Activated CD8-positive, alpha-beta memory T cell treated with anti-CD3 and anti-CD28 coated beads, Interleukin-2, amount 50 U/mL, for 1 hour (primary cell): ENCODE measurements around the gene MMP24.
"Not testable (repeated sequence)": the region's sequence is repeated elsewhere in the genome, so short reads cannot be mapped to it uniquely, and the experiment has no call there.

Source experiments
- DNase-seq: peaks from one replicate; pipeline ENCODE4 v3.0.0-alpha.2; 2020; ENCODE audit errors: extremely low read depth

Gene MMP24

DNA sequence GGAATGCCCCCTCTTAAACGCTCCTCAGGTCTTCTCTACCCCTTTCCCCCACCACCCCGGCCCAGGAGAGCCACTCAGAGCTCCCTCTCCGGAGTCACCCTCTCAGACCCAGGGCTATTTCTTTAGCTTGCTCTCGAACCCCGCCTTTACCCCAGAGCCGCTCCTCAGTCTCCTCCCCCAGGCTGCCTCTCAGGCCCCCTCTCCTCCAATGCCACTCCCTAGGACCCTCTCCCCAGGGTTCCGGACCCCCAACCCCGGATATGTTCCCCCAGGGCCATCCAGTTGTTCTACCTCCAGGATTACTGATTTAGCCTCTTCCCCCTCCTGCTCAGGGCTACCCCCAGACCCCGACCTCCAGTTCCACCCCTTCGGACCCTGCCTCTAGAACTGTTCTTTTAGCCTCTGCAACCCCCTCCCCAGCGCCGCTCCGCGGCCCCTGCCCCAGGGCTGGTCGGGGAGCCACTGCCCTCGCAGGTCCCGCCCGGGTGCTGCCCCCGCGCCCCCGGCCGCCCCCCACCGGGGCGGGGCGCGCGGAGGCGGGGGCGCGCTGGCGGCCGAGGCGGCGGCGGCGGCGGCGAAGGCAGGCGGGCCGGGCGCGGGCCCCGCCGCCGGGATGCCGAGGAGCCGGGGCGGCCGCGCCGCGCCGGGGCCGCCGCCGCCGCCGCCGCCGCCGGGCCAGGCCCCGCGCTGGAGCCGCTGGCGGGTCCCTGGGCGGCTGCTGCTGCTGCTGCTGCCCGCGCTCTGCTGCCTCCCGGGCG, at the start of gene MMP24:
Gene MMP24 (plus strand): TSS at position 565 of the 758 bp plus-strand sequence. CDS start 49 bp downstream, at position 614.
- DNase-seq, result no peak

DNA sequence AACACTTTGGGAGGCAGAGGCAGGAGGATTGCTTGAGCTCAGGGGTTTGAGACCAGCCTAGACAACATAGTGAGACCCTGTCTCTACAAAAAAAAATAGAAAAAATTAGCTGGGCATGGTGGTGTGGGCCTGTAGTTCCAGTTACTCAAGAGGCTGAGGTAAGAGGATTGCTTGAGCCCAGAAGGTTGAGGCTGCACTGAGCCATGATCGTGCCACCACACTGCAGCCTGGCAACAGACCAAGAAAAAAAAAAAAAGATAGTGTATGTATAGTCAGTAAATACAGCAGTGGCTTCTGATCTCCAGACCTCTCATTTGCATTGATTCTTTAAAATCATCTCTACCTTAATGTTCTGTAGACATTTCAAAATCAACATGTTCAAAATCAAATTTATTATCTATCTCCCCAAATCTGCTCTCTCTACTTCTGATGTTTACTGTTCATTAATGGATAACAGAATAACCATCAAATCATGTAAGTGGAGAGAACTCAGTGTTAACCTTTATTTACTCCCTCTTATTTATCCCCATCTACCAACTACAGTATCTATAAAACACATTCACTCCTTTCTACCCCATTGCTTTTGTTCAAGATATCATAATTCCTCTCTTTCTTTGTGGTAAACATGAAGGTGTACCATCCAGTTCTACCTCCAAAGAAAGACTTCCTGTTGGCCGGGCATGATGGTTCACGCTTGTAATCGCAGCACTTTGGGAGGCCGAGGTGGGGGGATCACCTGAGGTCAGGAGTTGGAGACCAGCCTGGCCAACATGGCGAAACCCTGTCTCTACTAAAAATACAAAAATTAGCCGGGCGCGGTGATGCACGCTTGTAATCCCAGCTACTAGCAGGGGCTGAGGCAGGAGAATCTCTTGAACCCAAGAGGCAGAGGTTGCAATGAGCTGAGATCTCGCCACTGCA, 46.9 kb upstream of the MMP24 start:
- no peak for DNase-seq

DNA sequence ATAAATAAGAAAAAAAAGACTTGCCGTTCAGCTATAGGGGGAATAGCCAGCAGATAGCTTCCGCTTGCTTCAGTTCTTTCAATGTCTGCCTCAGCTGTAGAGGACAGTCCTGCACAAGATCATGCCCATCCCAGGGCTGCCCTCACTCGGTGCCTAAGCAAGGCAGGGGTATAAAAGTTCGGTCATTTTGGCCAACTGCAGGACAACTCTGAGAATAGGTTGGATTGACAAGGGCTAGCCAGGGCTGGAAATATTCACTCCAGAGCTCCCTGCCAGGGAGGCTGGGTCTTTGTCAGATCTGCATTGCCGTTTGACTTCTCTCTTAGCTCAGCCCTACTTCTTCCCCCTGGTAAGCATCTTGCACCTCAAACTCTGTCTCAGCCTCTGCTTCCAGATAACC, 46.2 kb upstream of the MMP24 start:
- no peak for DNase-seq

DNA sequence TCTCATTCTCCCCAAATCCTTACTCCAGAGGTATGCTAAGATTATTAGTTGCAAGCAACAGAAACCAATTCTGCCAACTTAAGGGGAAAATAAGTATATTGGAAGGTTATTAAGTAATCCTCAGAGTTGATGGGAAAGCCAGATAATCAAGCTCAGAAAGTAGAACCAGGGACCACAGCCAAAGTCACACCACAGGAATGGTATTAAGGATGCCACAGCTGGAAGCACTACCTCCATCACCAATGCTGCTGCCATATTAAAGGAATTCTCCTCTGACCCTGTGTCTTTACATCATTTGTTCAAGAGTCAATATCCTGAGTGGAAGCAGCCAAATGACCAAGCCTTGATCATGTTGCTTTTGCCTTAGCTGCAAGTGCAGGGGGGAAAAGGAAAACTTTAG, 44.8 kb upstream of the MMP24 start:
- DNase-seq, result no peak

DNA sequence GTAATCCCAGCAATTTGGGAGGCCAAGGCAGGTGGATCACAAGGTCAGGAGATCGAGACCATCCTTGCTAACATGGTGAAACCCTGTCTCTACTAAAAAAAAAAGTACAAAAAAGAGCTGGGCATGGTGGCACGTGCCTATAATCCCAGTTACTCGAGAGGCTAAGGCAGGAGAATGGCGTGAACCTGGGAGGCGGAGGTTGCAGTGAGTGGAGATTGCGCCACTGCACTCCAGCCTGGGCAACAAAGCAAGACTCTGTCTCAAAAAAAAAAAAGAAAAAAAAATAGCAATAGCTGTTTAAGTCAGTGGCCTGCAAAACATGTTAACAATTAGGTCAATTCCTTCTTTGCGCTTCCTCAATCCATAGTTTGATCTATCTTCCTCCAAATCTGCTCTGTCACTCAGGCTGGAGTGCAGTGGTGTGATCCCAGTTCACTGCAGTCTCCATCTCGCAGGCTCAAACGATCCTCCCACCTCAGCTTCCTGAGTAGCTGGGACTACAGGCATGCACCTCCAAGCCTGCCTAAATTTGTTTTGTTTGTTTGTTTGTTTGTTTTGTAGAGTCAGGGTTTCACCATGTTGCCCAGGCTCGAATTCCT, 39.7 kb upstream of the MMP24 start:
- not testable (repeated sequence) for DNase-seq

GRCh38 chr20:35187584-35188190, 38.8 kb upstream of the MMP24 start:
- no peak for DNase-seq

DNA sequence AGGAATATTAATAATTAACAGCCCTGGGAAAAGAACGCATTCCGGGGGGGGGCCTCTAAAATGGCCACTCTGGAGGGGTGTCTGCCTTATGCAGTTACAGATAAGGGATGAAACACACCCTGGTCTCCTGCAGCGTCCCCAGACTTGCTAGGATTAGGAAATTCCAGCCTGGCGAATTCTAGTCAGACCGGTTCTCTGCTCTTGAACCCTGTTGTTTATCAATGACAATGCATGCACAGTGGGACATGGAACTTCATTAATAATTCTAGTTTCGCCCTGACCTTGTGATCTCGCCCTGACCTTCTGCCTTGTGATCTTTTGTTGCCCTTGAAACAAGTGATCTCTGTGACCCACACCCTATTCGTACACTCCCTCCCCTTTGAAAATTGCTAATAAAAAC, 37.3 kb upstream of the MMP24 start:
- DNase-seq, result not testable (repeated sequence)

GRCh38 chr20:35190556-35190955, 35.9 kb upstream of the MMP24 start:
- no peak for DNase-seq

GRCh38 chr20:35191419-35192117, 34.9 kb upstream of the MMP24 start:
- DNase-seq, result no peak

DNA sequence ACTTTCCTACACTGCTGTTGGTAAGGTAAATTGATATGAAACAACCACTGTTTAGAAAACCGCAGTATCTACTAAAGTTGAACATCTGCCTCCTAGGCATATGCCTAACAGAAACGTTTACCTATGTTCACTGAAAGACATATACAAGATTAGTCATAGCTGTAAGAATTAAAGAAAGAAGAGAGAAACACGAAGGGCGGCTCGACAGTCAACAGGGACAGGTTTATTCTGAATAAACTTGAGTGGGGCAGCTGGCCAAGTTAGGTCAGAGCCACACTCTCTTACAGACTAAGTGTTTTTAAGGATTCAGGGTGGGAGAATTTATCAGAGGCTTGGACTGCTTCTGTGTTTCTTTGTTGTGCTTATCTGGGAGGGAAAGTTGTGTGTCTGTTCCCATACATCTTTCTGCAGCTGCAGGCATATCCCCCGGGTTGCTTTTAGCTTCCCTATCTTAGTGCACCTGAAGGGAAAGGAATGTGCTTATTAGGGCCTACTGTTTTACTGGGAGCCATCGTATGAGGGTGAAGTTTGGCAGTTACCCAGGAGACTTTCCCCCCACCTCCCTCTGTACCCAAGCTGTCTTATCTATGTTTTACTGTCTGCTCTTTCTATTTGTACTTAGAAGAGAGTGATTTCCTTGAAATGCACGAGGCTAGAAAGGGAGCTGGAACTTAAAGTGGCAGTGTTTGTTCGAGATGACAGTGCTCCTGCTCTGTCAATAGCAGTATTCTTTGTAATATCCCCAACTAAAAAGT, 34.2 kb upstream of the MMP24 start:
- no peak for DNase-seq

DNA sequence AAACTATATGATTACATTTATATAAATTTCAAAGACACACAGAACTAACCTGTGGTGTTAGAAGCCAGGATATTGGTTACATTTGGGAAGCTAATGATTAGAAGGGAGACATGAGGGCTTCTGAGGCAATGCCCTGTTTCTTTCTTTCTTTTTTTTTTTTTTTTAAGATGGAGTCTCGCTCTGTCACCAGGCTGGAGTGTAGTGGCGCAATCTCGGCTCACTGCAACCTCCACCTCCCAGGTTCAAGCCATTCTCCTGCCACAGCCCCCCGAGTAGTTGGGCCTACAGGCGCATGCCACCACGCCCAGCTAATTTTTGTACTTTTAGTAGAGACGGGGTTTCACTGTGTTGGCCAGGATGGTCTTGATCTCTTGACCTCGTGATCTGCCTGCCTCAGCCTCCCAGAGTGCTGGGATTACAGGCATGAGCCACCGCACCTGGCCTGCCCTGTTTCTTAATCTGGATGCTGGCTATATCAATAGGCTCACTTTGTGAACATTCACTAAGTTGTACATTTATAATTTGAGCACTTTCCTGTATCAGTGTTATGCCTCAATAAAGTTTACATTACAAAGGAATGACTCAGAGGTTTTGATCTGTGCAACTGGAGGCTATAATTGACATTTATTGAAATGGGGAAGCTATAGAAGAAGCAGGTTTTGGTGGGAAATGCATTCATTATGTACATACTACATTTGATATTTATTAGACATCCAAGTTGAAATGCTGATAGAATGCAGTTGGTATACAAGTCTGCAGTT, 33.3 kb upstream of the MMP24 start:
- not testable (repeated sequence) for DNase-seq

DNA sequence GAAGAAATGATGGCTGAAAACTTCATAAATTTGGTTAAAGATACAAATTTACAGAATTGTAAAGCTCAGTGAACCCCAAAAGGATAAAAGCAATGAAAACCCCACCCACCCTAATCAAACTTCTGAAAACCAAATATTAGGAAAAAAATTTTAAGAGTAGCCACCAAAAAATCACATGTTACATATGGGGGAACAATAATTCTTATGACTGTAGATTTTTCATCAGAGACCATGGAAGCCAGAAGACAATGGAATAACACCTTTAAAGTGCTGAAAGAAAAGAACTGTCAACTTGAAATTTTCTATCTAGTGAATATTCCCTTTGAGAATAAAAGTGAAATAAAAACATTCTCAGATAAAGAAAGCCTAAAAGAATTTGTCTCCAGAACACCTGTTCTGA, 30.2 kb upstream of the MMP24 start:
- DNase-seq, result no peak

DNA sequence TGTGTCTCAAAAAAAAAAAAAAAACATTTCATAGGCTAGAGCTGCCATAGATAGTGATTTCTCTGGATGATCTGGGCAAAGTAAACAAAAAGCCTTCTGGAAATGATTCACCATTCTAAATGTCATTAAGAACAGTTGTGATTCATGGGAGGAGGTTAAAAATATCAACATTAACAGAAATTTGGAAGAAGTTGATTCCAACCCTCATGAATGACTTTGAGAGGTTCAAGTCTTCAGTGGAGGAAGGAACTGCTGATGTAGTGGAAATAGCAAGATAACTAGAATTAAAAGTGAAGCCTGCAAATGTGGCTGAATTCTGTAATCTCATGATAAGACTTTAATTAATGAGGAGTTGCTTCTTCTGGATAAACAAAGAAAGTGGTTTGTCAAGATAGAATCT, 26.8 kb upstream of the MMP24 start:
- no peak for DNase-seq

- no peak for DNase-seq
These were observed 26.2 kb upstream of the MMP24 start for GRCh38 chr20:35200267-35200666.

GRCh38 chr20:35201467-35201866, 25.0 kb upstream of the MMP24 start:
- DNase-seq, result not testable (repeated sequence)

DNA sequence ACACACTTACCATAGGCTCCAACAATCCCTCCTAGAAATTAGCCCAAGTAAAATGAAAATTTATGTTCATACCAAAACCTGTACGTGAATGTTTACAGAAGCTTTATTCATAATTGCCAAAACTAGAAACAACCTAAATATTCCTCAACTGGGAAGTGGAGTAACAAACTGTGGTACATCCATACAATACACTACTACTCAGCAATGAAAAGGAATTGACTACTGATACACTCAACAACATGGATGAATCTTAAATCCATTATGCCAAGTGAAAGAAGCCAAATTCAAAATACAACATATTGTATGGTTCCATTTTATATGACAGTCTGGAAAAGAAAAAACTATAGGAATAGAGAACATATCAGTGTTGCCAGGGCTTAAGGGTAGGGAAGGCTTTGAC, 19.7 kb upstream of the MMP24 start:
- no peak for DNase-seq

DNA sequence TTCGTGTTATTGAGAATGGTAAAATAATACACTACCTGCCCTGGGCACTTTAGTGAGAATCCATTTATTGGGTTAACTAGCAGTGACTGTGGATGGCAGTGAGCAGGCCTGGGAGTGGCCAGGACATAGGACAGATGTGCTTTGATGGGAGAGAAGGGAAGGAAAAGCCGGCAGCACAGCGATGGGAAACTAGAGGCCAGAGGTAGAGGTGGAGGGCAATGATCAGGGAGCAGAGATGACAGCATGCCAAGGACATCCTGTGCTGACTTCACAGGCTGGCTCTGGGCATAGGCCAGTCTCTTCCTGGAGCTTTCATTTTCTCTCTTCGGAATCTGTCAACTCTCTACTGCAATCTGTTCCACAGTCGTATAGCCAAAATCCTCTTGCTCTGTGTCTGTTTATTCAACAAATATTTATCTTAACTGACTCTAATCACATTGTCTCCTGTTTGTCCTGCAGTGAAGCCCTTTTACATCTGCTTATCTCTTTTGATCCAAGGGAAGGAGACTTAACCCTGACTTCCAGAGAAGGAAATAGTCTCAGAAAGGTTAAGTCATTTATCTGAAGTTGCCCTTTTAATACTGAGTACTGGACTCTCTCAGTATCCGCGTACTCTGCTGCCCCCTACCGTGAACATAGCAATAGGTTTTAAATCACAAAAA, 18.4 kb upstream of the MMP24 start:
- peak; percentile 57 for DNase-seq

DNA sequence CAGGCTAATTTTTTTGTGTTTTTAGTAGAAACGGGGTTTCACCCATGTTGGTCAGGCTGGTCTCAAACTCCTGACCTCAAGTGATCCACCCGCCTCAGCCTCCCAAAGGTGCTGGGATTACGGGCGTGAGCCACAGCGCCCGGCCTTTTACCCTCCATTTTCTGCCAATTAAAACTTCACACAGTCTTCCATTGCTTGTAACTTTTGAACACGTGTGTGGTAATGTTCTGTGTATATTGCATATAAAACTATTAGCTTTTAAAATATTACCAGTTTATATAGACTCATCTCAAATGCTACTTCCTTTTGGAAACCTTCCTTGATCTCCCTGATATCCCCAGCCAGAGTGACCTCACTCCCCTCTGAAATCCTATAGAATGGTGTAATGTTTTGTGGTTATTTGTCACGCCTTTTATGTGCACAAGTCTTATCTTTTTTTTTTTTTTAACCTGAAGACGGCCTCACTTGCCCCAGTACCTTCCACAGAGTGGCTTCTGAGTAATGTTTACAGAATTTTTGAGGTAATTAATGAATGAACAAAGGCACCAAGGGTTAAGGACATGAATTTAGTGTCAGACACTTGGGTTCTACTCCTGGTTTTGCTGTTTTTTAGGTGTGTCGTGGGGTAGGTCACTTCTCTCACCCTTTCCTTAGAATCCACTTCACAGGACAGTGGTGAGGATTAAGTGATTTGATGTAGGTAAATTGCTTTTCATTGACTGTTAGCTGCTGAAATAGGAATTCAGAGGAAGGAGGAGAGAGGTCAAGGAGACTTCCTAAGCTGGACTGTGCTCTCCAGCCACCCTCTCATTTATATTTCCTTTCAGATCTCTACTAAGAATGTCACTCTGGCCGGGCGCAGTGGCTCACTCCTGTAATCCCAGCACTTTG, 11.2 kb upstream of the MMP24 start:
- no peak for DNase-seq
